GM23248 (cell line): ENCODE measurements around the gene RAB44. TPM values are rescaled to one million over a fixed set of nuclear protein-coding genes. Genes with fewer than 3 reads are reported as not detected.

Experiments
- DNase-seq: peaks from one replicate; pipeline ENCODE4 v3.0.0-alpha.2; 2015
- H2AFZ ChIP-seq: fragments of 200-600 bp; sonication (generic); 2 replicates; pipeline ENCODE4 v1.6.1; 2016; ENCODE audit warnings: antibody characterized with exemption
- H3F3A ChIP-seq: fragments of 200-600 bp; sonication (generic); 2 replicates; pipeline ENCODE4 v1.6.1; 2016; ENCODE audit warnings: mild to moderate bottlenecking, antibody characterized with exemption, mixed run types; ENCODE audit not compliant: insufficient read depth
- H3K27ac ChIP-seq: fragments of 200-600 bp; sonication (generic); 2 replicates; pipeline ENCODE4 v1.5.1; 2016; ENCODE audit warnings: mild to moderate bottlenecking
- H3K27me3 ChIP-seq: fragments of 200-600 bp; sonication (generic); replicated peaks from 2 replicates; pipeline ENCODE4 v1.6.1; 2016; ENCODE audit warnings: mild to moderate bottlenecking; ENCODE audit not compliant: insufficient read depth
- H3K36me3 ChIP-seq: fragments of 200-600 bp; sonication (generic); 2 replicates; pipeline ENCODE4 v1.6.1; 2016; ENCODE audit warnings: low read depth, mild to moderate bottlenecking
- H3K4me1 ChIP-seq: fragments of 200-600 bp; sonication (generic); 2 replicates; pipeline ENCODE4 v1.6.1; 2016; ENCODE audit warnings: mild to moderate bottlenecking; ENCODE audit not compliant: insufficient read depth
- H3K4me2 ChIP-seq: fragments of 200-600 bp; sonication (generic); one replicate; pipeline ENCODE4 v1.6.1; 2016; ENCODE audit warnings: mild to moderate bottlenecking; ENCODE audit not compliant: unreplicated experiment
- H3K4me3 ChIP-seq: fragments of 200-600 bp; sonication (generic); 2 replicates; pipeline ENCODE4 v1.5.1; 2016; ENCODE audit warnings: mild to moderate bottlenecking
- H3K79me2 ChIP-seq: fragments of 200-600 bp; sonication (generic); 2 replicates; pipeline ENCODE4 v1.6.1; 2016; ENCODE audit warnings: mild to moderate bottlenecking; ENCODE audit not compliant: insufficient read depth
- H3K9ac ChIP-seq: fragments of 200-600 bp; sonication (generic); 2 replicates; pipeline ENCODE4 v1.6.1; 2016; ENCODE audit warnings: mild to moderate bottlenecking
- H3K9me2 ChIP-seq: fragments of 200-600 bp; sonication (generic); 2 replicates; pipeline ENCODE4 v1.6.1; 2016; ENCODE audit warnings: mixed run types, mild to moderate bottlenecking, moderate library complexity; ENCODE audit not compliant: insufficient read depth
- H3K9me3 ChIP-seq: fragments of 200-600 bp; sonication (generic); one replicate; pipeline ENCODE4 v1.6.1; 2017; ENCODE audit warnings: low read depth
- H4K20me1 ChIP-seq: fragments of 200-600 bp; sonication (generic); 2 replicates; pipeline ENCODE4 v1.6.0; 2016; ENCODE audit not compliant: insufficient read depth
- EZH2 ChIP-seq: fragments of 200-600 bp; sonication (generic); IDR thresholded peaks from 2 replicates; pipeline ENCODE4 v1.6.1; 2018; ENCODE audit warnings: antibody characterized with exemption, mild to moderate bottlenecking; ENCODE audit not compliant: insufficient read depth, poor library complexity, severe bottlenecking
- EZH2phosphoT487 ChIP-seq: fragments of 200-600 bp; sonication (generic); IDR thresholded peaks from 2 replicates; pipeline ENCODE4 v1.6.1; 2018; ENCODE audit warnings: antibody characterized with exemption, moderate library complexity, mild to moderate bottlenecking, low read depth; ENCODE audit not compliant: insufficient read depth
- WGBS, 2 experiments: methylation state at CpG; one replicate each; pipeline ENCODE4 v1.1.6; 2015 to 2017; ENCODE audit warnings: low lambda C conversion rate in 2 of 2, low coverage in 1 of 2; ENCODE audit errors: missing lambda C conversion rate in 2 of 2; 5-methylcytosine and 5-hydroxymethylcytosine counted together
- in situ Hi-C: fragments of 300-500 bp; cut with MboI; formaldehyde crosslinking; loops from 2 replicates; pipeline ENCODE4 v1.15.0; 2020
- polyA plus RNA-seq: library from polyadenylated mRNA; unstranded; fragments of >200 nt; fragmentation: Nextera tagmentation; extraction: Ambion mirVana; gene quantifications from 2 replicates; pipeline ENCODE4 v1.2.1, GENCODE V29; 2016
- total RNA-seq: library from RNA; depleted of rRNA; stranded (reverse); fragments of >200 nt; shearing (Covaris generic); gene quantifications from 2 replicates; pipeline ENCODE4 v1.2.3, GENCODE V29; 2014

RAB44 gene
- total and polyA plus RNA-seq, 2 experiments from 2014 or later, result not detected

DNA sequence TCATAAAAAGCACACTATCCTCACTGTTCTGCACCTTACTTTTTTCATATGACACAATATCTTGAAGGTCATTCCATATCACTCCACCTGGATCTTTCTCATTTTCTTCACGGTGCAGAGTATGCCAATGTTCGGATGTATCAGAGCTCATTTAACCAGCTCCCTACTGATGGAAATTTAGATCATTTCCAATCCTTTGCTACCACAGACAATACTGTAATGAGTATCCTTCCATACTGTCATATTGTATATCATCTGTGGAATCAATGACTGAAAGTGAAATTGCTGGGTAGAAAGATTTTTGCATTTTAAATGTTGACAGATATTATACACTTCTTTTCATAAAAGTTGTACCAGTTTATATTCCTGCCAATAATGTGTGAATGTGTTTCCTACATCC lies 2.2 kb upstream of the RAB44 start:
- no peak for TF ChIP-seq EZH2phosphoT487
- no peak for TF ChIP-seq EZH2
- Histone ChIP-seq H3K79me2 (no peaks in the 10 kb centered on the region), H3K27ac (no peak overlapping the region), H3K36me3 (no peaks in the 10 kb centered on the region), H3K4me2 (no peak overlapping the region), H3K4me1 (no peaks in the 10 kb centered on the region; the same call in 1 of the 2 replicates), H3F3A (peaks cover 5% of the 10 kb centered on the region; the same call in 1 of the 2 replicates), H3K9me2 (no peaks in the 10 kb centered on the region), H4K20me1 (no peaks in the 10 kb centered on the region), H3K4me3 (no peak overlapping the region), H3K9me3 (no peaks in the 10 kb centered on the region), H3K27me3 (no peaks in the 10 kb centered on the region), H2AFZ (no peak overlapping the region), H3K9ac (no peak overlapping the region)
- DNase-seq, result no peak
- 95 to 98% methylated on average over 2 of the region's 2 CpGs for WGBS, 2 experiments
- in situ Hi-C loops, result no loop called here

DNA sequence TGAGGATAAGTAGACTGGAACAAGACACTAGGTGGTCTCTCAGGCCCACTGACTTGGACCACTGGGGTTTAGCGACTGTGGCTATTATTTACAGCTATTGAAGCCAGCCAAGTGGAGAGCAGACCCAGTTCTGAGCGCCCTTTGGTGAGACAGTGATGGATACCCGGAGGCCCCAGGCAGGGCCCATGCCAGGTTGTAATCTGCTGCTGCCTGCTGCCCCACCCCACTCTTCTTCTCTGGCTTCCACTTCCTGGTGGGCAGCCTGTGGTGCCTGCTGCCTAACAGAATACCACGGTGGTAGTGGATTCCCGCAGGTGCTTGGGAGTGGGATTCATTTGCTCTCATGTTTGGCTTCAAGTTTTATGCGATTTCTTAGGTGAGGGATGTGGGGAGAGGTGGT lies 570 bp downstream of the RAB44 start:
- H3K4me2 ChIP-seq, result no peak overlapping the region
- no peaks in the 10 kb centered on the region for H3F3A ChIP-seq
- no peaks in the 10 kb centered on the region for H3K36me3 ChIP-seq
- TF ChIP-seq EZH2phosphoT487, result no peak
- no peak for TF ChIP-seq EZH2
- H3K9ac ChIP-seq, result no peak overlapping the region
- H3K9me3 ChIP-seq, result no peaks in the 10 kb centered on the region
- no peak overlapping the region for H3K27ac ChIP-seq
- in situ Hi-C loops, result no loop called here
- peaks cover 7% of the 10 kb centered on the region; the same call in 1 of the 2 replicates for H3K4me1 ChIP-seq
- H3K4me3 ChIP-seq, result no peak overlapping the region
- H3K79me2 ChIP-seq, result no peaks in the 10 kb centered on the region
- H4K20me1 ChIP-seq, result no peaks in the 10 kb centered on the region
- no peak for DNase-seq
- H3K27me3 ChIP-seq, result no peaks in the 10 kb centered on the region
- H2AFZ ChIP-seq, result no peak overlapping the region
- 92 to 96% methylated on average over 6 of the region's 6 CpGs for WGBS, 2 experiments
- no peaks in the 10 kb centered on the region for H3K9me2 ChIP-seq

DNA sequence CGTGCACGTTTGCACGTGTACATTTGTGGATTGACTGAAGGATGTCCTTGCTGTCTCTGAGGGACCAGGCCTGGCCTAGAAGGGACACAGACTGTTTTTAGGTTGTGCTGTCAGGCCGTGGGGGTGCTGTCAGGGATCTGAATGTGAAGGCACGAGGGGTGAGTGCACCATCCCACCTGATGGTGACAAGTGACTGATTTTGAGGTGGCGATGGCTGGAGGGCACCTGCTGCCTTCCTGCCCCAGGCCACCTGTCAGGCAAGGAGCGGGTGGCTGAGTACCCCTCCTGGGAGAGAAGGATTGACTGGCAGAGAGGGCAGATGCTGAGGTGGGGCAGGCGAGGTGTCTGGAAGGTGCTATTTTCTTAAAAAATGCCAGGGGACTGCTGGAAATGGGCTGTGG lies 1.2 kb downstream of the RAB44 start:
- no peaks in the 10 kb centered on the region for H3K9me2 ChIP-seq
- no peaks in the 10 kb centered on the region for H3F3A ChIP-seq
- peaks cover 7% of the 10 kb centered on the region; the same call in 1 of the 2 replicates for H3K4me1 ChIP-seq
- no peak for TF ChIP-seq EZH2phosphoT487
- TF ChIP-seq EZH2, result no peak
- H3K4me2 ChIP-seq, result no peak overlapping the region
- H3K9me3 ChIP-seq, result no peaks in the 10 kb centered on the region
- H3K4me3 ChIP-seq, result no peak overlapping the region
- H4K20me1 ChIP-seq, result no peaks in the 10 kb centered on the region
- no peak for DNase-seq
- no peak overlapping the region for H3K27ac ChIP-seq
- H3K79me2 ChIP-seq, result no peaks in the 10 kb centered on the region
- no peak overlapping the region for H3K9ac ChIP-seq
- H3K36me3 ChIP-seq, result no peaks in the 10 kb centered on the region
- WGBS, 2 experiments, result 73 to 75% methylated on average over 8 of the region's 8 CpGs
- in situ Hi-C loops, result no loop called here
- no peaks in the 10 kb centered on the region for H3K27me3 ChIP-seq
- H2AFZ ChIP-seq, result no peak overlapping the region

DNA sequence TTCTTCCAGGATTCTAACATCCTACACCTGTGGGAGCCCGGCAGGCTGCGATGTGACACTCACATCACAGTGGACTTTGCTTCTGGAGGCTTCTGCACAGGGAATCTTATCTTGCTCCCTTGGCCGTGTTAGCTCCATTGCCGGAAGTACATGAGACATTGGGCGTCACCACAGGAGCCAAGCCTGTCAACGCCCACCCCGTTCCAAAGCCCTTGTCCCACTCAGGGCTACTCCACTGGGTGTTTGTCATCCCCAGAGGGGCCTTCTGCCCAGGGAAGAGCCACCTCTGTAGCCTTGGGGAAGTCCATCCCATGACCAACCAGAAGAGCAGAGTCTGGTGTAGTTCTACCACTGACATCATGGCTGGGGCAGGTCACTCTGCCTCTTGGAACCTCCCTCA lies 1.7 kb downstream of the RAB44 start:
- no peaks in the 10 kb centered on the region for H3K27me3 ChIP-seq
- H3K27ac ChIP-seq, result no peak overlapping the region
- no peaks in the 10 kb centered on the region for H3K9me2 ChIP-seq
- no peaks in the 10 kb centered on the region for H4K20me1 ChIP-seq
- H3K9ac ChIP-seq, result no peak overlapping the region
- H3K4me1 ChIP-seq, result peaks cover 7% of the 10 kb centered on the region; the same call in 1 of the 2 replicates
- no peaks in the 10 kb centered on the region for H3F3A ChIP-seq
- H3K9me3 ChIP-seq, result no peaks in the 10 kb centered on the region
- in situ Hi-C loops, result no loop called here
- no peaks in the 10 kb centered on the region for H3K36me3 ChIP-seq
- 59 to 60% methylated on average over 7 of the region's 7 CpGs for WGBS, 2 experiments
- no peak overlapping the region for H3K4me2 ChIP-seq
- TF ChIP-seq EZH2 (no peak), EZH2phosphoT487 (no peak)
- no peaks in the 10 kb centered on the region for H3K79me2 ChIP-seq
- no peak overlapping the region for H3K4me3 ChIP-seq
- H2AFZ ChIP-seq, result no peak overlapping the region
- DNase-seq, result no peak
